Activated T-cell treated with anti-CD3 and anti-CD28 coated beads, Interleukin-2, amount 50 U/mL, for 1 hour (primary cell): Measurements from ENCODE around the gene ADGRA3.

ENCODE experiments used
- DNase-seq: peaks from one replicate; pipeline ENCODE4 v3.0.0-alpha.2; 2020

ADGRA3 gene

GRCh38 chr4:22345055-22345454 lies 170.8 kb downstream of the ADGRA3 start:
- no peak for DNase-seq

GRCh38 chr4:22343606-22344005 lies 172.3 kb downstream of the ADGRA3 start:
- DNase-seq = no peak

GRCh38 chr4:22339491-22339890 lies 176.4 kb downstream of the ADGRA3 start:
- no peak for DNase-seq

- DNase-seq = no peak
Observed at GRCh38 chr4:22338796-22339195, 177.1 kb downstream of the ADGRA3 start.
